H9 (cell line): Measurements from ENCODE around the gene PEA15. TPM values are rescaled to one million over a fixed set of nuclear protein-coding genes. Genes with fewer than 3 reads are reported as not detected.

Source experiments
- DNase-seq: peaks from one replicate; pipeline ENCODE4 v3.0.0-alpha.2; 2017
- H2AFZ ChIP-seq: one replicate; pipeline ENCODE4 v1.6.1; 2013; ENCODE audit warnings: mild to moderate bottlenecking, low read length, control low read depth, moderate library complexity
- H2AK5ac ChIP-seq: 2 replicates; pipeline ENCODE4 v1.6.1; 2013; ENCODE audit warnings: low read length, control low read depth, mixed read lengths; ENCODE audit not compliant: insufficient read length
- H2BK120ac ChIP-seq: one replicate; pipeline ENCODE4 v1.6.1; 2013; ENCODE audit warnings: low read depth, mild to moderate bottlenecking, low read length, control low read depth, inconsistent platforms; ENCODE audit not compliant: poor library complexity, severe bottlenecking
- H2BK12ac ChIP-seq: 2 replicates; pipeline ENCODE4 v1.6.1; 2013; ENCODE audit warnings: low read length, control low read depth, mixed read lengths, low read depth; ENCODE audit not compliant: insufficient read length
- H2BK15ac ChIP-seq: 2 replicates; pipeline ENCODE4 v1.6.1; 2013; ENCODE audit warnings: low read depth, low read length, control low read depth
- H2BK20ac ChIP-seq: one replicate; pipeline ENCODE4 v1.6.1; 2013; ENCODE audit warnings: low read depth, mild to moderate bottlenecking, low read length, control low read depth, inconsistent platforms; ENCODE audit not compliant: poor library complexity, severe bottlenecking
- H2BK5ac ChIP-seq: 2 replicates; pipeline ENCODE4 v1.6.1; 2013; ENCODE audit warnings: low read length, control low read depth, mixed read lengths; ENCODE audit not compliant: insufficient read length
- H3K14ac ChIP-seq: 2 replicates; pipeline ENCODE4 v1.6.1; 2013; ENCODE audit warnings: low read length, control low read depth; ENCODE audit not compliant: insufficient read depth
- H3K18ac ChIP-seq: 2 replicates; pipeline ENCODE4 v1.6.1; 2013; ENCODE audit warnings: low read depth, mild to moderate bottlenecking, mixed read lengths, low read length, control low read depth; ENCODE audit not compliant: insufficient read length
- H3K23ac ChIP-seq: 2 replicates; pipeline ENCODE4 v1.6.1; 2013; ENCODE audit warnings: low read length, control low read depth, mixed read lengths, low read depth; ENCODE audit not compliant: insufficient read length
- H3K23me2 ChIP-seq: 2 replicates; pipeline ENCODE4 v1.6.1; 2013; ENCODE audit warnings: low read depth, mild to moderate bottlenecking, mixed read lengths, low read length, control low read depth; ENCODE audit not compliant: insufficient read length, poor library complexity, severe bottlenecking
- H3K27ac ChIP-seq: 2 replicates; pipeline ENCODE4 v1.5.1; 2013; ENCODE audit warnings: low read length, control low read depth, mixed read lengths, low read depth; ENCODE audit not compliant: insufficient read length
- H3K27me3 ChIP-seq: 2 replicates; pipeline ENCODE4 v1.6.1; 2013; ENCODE audit warnings: low read length, control low read depth, inconsistent platforms; ENCODE audit not compliant: insufficient read depth
- H3K4ac ChIP-seq: 2 replicates; pipeline ENCODE4 v1.6.1; 2013; ENCODE audit warnings: low read depth, mild to moderate bottlenecking, control low read depth, inconsistent platforms, low read length, moderate library complexity
- H3K4me1 ChIP-seq: 2 replicates; pipeline ENCODE4 v1.6.1; 2013; ENCODE audit warnings: low read length, control low read depth, inconsistent platforms; ENCODE audit not compliant: insufficient read depth
- H3K4me2 ChIP-seq: 2 replicates; pipeline ENCODE4 v1.6.1; 2013; ENCODE audit warnings: low read length, control low read depth, mixed read lengths; ENCODE audit not compliant: insufficient read length, insufficient read depth
- H3K56ac ChIP-seq: 2 replicates; pipeline ENCODE4 v1.6.1; 2013; ENCODE audit warnings: low read depth, mild to moderate bottlenecking, mixed read lengths, low read length, control low read depth; ENCODE audit not compliant: insufficient read length
- H3K79me1 ChIP-seq: 2 replicates; pipeline ENCODE4 v1.6.1; 2013; ENCODE audit warnings: low read depth, mild to moderate bottlenecking, moderate library complexity, low read length, control low read depth, inconsistent platforms; ENCODE audit not compliant: insufficient read depth, poor library complexity, severe bottlenecking
- H3K79me2 ChIP-seq: 2 replicates; pipeline ENCODE4 v1.6.1; 2013; ENCODE audit warnings: low read length, control low read depth, inconsistent platforms; ENCODE audit not compliant: insufficient read depth
- H3K9ac ChIP-seq: 2 replicates; pipeline ENCODE4 v1.6.1; 2013; ENCODE audit warnings: low read length, control low read depth, mixed read lengths; ENCODE audit not compliant: insufficient read length; ENCODE audit errors: extremely low read depth
- H3K9me3 ChIP-seq: one replicate; pipeline ENCODE4 v1.6.1; 2013; ENCODE audit warnings: low read depth, low read length, inconsistent platforms; ENCODE audit not compliant: control insufficient read depth
- H3T11ph ChIP-seq: one replicate; pipeline ENCODE4 v1.6.1; 2013; ENCODE audit warnings: mild to moderate bottlenecking, low read length, control low read depth, inconsistent platforms
- H4K20me1 ChIP-seq: one replicate; pipeline ENCODE4 v1.6.1; 2013; ENCODE audit not compliant: control insufficient read depth, insufficient read length, insufficient read depth
- H4K5ac ChIP-seq: 2 replicates; pipeline ENCODE4 v1.6.1; 2013; ENCODE audit warnings: low read depth, mild to moderate bottlenecking, mixed read lengths, low read length, control low read depth; ENCODE audit not compliant: insufficient read length
- H4K8ac ChIP-seq: replicated peaks from 2 replicates; pipeline ENCODE4 v1.6.1; 2013; ENCODE audit warnings: low read length, control low read depth, mixed read lengths, low read depth; ENCODE audit not compliant: insufficient read length
- H4K91ac ChIP-seq: 2 replicates; pipeline ENCODE4 v1.6.1; 2013; ENCODE audit warnings: low read depth, mild to moderate bottlenecking, moderate library complexity, mixed read lengths, low read length, control low read depth; ENCODE audit not compliant: insufficient read length
- H3K27ac Mint-ChIP-seq, 3 experiments: 2 replicates in 2 of 3; 3 replicates in 1 of 3; pipeline ENCODE4 v1.8.0; 2020 to 2021; ENCODE audit warnings: mixed read lengths in 3 of 3, mild to moderate bottlenecking in 1 of 3, moderate library complexity in 1 of 3
- H3K27me3 Mint-ChIP-seq: 2 replicates; pipeline ENCODE4 v1.8.0; 2021; ENCODE audit warnings: low read depth, mild to moderate bottlenecking, moderate library complexity, mixed read lengths
- H3K36me3 Mint-ChIP-seq, 3 experiments: 2 replicates in 2 of 3; 3 replicates in 1 of 3; pipeline ENCODE4 v1.8.0; 2020 to 2021; ENCODE audit warnings: low read depth in 3 of 3, mixed read lengths in 3 of 3; ENCODE audit not compliant: insufficient read depth in 1 of 3
- H3K4me1 Mint-ChIP-seq, 2 experiments: 2 replicates each; pipeline ENCODE4 v1.8.0; 2020; ENCODE audit warnings: mixed read lengths in 2 of 2
- H3K4me3 Mint-ChIP-seq, 2 experiments: 2 replicates in 1 of 2; 3 replicates in 1 of 2; pipeline ENCODE4 v1.8.0; 2020 to 2021; ENCODE audit warnings: mild to moderate bottlenecking in 2 of 2, mixed read lengths in 2 of 2, moderate library complexity in 1 of 2
- H3K9me3 Mint-ChIP-seq, 2 experiments: 2 replicates in 1 of 2; 3 replicates in 1 of 2; pipeline ENCODE4 v1.8.0; 2020; ENCODE audit warnings: mild to moderate bottlenecking in 2 of 2, mixed read lengths in 2 of 2, moderate library complexity in 1 of 2
- WGBS: extraction: QIAGEN DNeasy Blood & Tissue Kit; methylation state at CpG from one replicate; pipeline ENCODE4 v1.1.7; 2013; ENCODE audit warnings: missing lambda C conversion rate, low lambda C conversion rate, mixed read lengths; ENCODE audit not compliant: insufficient read length; ENCODE audit errors: extremely low coverage; 5-methylcytosine and 5-hydroxymethylcytosine counted together
- total RNA-seq: library from RNA; stranded (reverse); gene quantifications from 2 replicates; pipeline ENCODE4 v1.2.1, GENCODE V29; 2021
- TF ChIP-seq, protein P1 (sequence below): fragments of 200-600 bp; sonication (generic); conservative IDR thresholded peaks from 3 replicates; pipeline ENCODE4 v1.8.0; 2021; ENCODE audit warnings: antibody characterized with exemption, mild to moderate bottlenecking

PEA15 gene
- total RNA-seq, 1 experiment from 2014 or later, result 82.1 TPM

DNA sequence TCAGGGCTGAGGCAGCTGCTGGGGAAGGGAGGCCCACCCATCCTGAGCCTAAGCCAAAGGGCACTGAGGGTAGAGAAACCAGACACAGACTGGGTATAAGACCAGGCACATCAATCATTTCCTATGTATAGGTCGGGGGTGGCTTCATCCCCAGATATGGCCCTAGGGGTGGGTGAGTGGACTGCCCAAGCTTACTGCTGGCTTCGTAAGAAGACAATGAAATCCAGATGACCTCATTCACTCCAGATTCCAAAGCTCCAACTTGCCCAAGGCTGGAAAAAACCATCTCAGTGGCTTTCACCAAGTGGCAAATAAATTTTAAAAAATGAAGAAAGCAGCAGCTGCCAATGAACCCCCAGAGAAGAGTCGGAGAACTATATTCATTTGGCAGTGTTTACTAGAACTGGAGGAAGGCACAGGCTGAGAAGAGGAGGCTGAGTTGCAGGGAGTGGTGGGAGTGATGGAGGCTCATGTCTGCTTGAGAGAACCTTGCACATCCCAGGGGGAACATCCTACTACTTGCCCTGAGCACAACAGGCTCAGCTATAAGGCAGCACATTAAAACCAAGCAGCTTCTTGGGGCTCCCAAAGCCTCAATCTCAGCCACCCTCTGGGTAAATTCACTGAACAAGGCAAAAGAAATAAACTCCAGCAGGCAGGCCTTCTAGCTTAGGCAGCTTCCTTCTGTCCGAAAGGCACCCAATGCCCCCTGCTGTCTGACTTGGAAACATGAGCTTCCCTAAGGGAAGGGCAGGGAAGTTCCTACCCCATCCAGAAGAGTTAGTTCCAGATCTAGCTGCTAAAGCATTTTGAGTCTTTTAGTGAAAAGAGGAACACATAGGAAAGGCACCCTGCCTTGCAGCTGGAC is 14.1 kb downstream of the PEA15 start:
- Histone ChIP-seq H4K5ac (no peak overlapping the region), H3K14ac (no peak overlapping the region), H2BK15ac (no peak overlapping the region), H3K27ac (no peak overlapping the region), H2AFZ (no peak overlapping the region), H3K4me1 (no peaks in the 10 kb centered on the region), H4K20me1 (no peaks in the 10 kb centered on the region), H2BK12ac (no peak overlapping the region), H4K8ac (no peak overlapping the region), H2BK5ac (no peak overlapping the region), H3K56ac (no peak overlapping the region), H3K4me2 (no peak overlapping the region), H2BK120ac (no peak overlapping the region), H4K91ac (no peak overlapping the region), H3K27me3 (no peaks in the 10 kb centered on the region), H3K23me2 (no peaks in the 10 kb centered on the region), H2BK20ac (no peak overlapping the region), H3T11ph (no peak overlapping the region), H3K79me2 (no peaks in the 10 kb centered on the region), H3K23ac (no peak overlapping the region), H3K9ac (no peak overlapping the region), H3K9me3 (no peaks in the 10 kb centered on the region), H3K79me1 (no peaks in the 10 kb centered on the region), H2AK5ac (no peak overlapping the region), H3K18ac (no peak overlapping the region), H3K4ac (no peak overlapping the region)
- no CpG with 5 or more reads among the region's 4 CpGs for WGBS
- Mint-ChIP-seq H3K27me3 (no peaks in the 10 kb centered on the region), H3K9me3 (no peaks in the 10 kb centered on the region), H3K27ac (peak overlapping the region in 1 of 3 experiments; percentile 35; a peak in 3 of 7 replicates), H3K36me3 (peaks cover 18 to 90% (median 61%) of the 10 kb centered on the region in 3 experiments; a peak in 6 of 7 replicates), H3K4me3 (no peak overlapping the region), H3K4me1 (peaks cover 15 to 17% of the 10 kb centered on the region in 2 experiments)
- TF ChIP-seq, protein P1, sequence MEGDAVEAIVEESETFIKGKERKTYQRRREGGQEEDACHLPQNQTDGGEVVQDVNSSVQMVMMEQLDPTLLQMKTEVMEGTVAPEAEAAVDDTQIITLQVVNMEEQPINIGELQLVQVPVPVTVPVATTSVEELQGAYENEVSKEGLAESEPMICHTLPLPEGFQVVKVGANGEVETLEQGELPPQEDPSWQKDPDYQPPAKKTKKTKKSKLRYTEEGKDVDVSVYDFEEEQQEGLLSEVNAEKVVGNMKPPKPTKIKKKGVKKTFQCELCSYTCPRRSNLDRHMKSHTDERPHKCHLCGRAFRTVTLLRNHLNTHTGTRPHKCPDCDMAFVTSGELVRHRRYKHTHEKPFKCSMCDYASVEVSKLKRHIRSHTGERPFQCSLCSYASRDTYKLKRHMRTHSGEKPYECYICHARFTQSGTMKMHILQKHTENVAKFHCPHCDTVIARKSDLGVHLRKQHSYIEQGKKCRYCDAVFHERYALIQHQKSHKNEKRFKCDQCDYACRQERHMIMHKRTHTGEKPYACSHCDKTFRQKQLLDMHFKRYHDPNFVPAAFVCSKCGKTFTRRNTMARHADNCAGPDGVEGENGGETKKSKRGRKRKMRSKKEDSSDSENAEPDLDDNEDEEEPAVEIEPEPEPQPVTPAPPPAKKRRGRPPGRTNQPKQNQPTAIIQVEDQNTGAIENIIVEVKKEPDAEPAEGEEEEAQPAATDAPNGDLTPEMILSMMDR, result peak; percentile 62; the same call in 2 of the 3 replicates
- peak; percentile 67 for DNase-seq
